ENCODE data around the gene CFAP74. TPM values are rescaled to one million over a fixed set of nuclear protein-coding genes. Genes with fewer than 3 reads are reported as not detected.

Gene CFAP74
- total RNA-seq, 1 experiment from 2014 or later = not detected

DNA sequence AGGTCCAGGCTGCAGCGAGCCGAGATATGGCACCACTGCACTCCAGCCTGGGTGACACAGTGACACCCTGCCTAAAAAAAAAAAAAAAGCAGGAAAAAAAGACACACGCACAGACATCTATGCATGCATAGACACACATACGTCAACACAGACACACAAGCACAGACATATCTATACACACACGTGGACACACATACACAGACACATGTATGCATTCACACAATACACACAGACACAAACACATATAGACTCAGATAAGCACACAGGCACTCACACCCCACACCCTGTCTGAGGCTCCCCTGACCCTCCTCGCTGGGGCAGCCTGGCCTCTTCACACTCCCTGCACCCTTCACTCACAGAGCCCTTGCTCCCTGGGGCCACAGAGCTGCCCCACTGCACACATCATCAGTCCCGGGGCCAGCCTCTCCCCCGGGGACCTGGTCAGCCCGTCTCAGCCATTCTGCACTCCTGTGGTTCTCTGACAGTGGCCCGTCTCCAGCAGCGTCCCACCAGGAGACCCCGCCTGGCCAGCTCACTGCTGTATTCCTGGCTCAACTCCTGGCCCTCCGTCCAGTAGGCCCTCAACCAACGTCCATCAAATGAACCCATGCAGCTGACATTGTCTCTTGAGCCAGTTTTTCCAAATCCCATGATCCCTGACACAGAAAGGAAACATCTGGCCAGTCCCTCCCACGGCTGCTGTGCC lies 42.0 kb upstream of the CFAP74 start:
- intact Hi-C loops (cut with micrococcal nuclease; ENCODE audit: unreplicated experiment) = loop anchor here (1.0 kb wide), 2 partner anchors 85 to 101 kb away; no protein-coding TSS in a partner anchor
- peaks cover 21% of the 10 kb centered on the region for H3K27me3 ChIP-seq (replicated peaks; ENCODE audit: insufficient read depth, low read depth, low read length, poor library complexity)
- no peak for TF ChIP-seq EZH2 (IDR thresholded peaks at IDR 0.05; ENCODE audit: borderline replicate concordance, low read depth, low read length, poor library complexity, severe bottlenecking)
- TF ChIP-seq, protein P1, sequence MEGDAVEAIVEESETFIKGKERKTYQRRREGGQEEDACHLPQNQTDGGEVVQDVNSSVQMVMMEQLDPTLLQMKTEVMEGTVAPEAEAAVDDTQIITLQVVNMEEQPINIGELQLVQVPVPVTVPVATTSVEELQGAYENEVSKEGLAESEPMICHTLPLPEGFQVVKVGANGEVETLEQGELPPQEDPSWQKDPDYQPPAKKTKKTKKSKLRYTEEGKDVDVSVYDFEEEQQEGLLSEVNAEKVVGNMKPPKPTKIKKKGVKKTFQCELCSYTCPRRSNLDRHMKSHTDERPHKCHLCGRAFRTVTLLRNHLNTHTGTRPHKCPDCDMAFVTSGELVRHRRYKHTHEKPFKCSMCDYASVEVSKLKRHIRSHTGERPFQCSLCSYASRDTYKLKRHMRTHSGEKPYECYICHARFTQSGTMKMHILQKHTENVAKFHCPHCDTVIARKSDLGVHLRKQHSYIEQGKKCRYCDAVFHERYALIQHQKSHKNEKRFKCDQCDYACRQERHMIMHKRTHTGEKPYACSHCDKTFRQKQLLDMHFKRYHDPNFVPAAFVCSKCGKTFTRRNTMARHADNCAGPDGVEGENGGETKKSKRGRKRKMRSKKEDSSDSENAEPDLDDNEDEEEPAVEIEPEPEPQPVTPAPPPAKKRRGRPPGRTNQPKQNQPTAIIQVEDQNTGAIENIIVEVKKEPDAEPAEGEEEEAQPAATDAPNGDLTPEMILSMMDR (conservative IDR thresholded peaks at IDR 0.05; ENCODE audit: low read depth, low read length) = no peak
- H3K9me3 ChIP-seq (ENCODE audit: low read depth, low read length, poor library complexity, severe bottlenecking) = no peaks in the 10 kb centered on the region
- H3K27ac ChIP-seq (ENCODE audit: low read depth, low read length, poor library complexity, severe bottlenecking) = no peak overlapping the region
- BruUV-seq (replicated peaks) = no TSS peak
- ChIA-PET CTCF (interaction anchor here (1.0 to 2.1 kb wide), 4 partner anchors 9 to 136 kb away, joined by 3 to 23 read pairs (median 5); no protein-coding TSS in a partner anchor), POLR2A (ENCODE audit: low non-redundant PET) (no interaction called here)
- peaks cover 5% of the 10 kb centered on the region for H3K4me1 ChIP-seq (ENCODE audit: insufficient read depth, low read length, poor library complexity, severe bottlenecking)
- DNase-seq (ENCODE audit: low spot score) = no peak
- no peak overlapping the region for H3K4me3 ChIP-seq (ENCODE audit: low read depth, low read length, poor library complexity, severe bottlenecking)
- H3K36me3 ChIP-seq (ENCODE audit: insufficient read depth, low read length, poor library complexity, severe bottlenecking) = no peaks in the 10 kb centered on the region

DNA sequence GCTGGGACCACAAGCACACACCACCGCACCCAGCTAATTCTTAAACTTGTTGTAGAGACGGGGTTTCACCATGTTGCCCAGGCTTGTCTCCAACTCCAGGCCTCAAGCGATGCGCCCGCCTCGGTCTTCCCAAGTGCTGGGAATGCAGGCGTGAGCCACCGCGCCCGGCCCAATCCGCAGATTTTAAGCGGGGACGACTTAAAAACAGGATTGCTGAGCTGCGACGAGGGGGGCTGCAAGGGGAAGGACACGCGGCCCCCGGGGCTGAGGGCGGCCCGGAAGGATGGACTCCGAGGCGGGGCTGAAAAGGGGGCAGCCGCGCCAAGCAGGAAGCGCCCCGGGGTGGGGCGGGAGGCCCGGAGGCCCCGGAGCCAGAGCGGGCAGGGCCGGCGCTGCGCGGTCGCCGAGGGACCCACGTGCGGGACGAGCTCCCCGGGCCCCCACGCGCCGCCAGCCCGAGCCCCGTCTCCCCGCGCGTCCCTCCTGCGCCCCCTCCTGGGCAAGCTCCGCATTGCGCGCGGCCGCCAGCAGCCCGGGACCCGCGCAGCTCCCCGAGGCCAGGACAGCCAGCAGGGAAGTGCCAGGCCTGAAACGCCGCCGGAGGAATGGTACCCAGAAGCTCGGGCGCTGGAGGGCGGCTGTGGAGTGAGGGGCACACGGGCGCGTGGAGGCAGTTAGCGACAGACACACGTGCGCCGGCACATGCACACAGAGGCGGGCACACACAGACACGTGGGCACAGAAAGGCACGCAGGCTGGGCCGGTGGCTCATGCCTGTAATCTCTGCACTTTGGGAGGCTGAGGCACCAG lies 41.1 kb upstream of the CFAP74 start:
- ChIA-PET CTCF (interaction anchor here (0.6 to 2.1 kb wide), 8 partner anchors 8 to 842 kb away, joined by 3 to 23 read pairs (median 4); partner anchors contain the start of gene GABRD), POLR2A (ENCODE audit: low non-redundant PET) (no interaction called here)
- H3K4me3 ChIP-seq (ENCODE audit: low read depth, low read length, poor library complexity, severe bottlenecking) = peak overlapping the region; percentile 24
- no peak overlapping the region for H3K27ac ChIP-seq (ENCODE audit: low read depth, low read length, poor library complexity, severe bottlenecking)
- H3K36me3 ChIP-seq (ENCODE audit: insufficient read depth, low read length, poor library complexity, severe bottlenecking) = no peaks in the 10 kb centered on the region
- BruUV-seq (replicated peaks) = no TSS peak
- peaks cover 12% of the 10 kb centered on the region for H3K27me3 ChIP-seq (replicated peaks; ENCODE audit: insufficient read depth, low read depth, low read length, poor library complexity)
- intact Hi-C loops (cut with micrococcal nuclease; ENCODE audit: unreplicated experiment) = loop anchor here (1.0 kb wide), 2 partner anchors 84 to 100 kb away; no protein-coding TSS in a partner anchor
- peaks cover 5% of the 10 kb centered on the region for H3K4me1 ChIP-seq (ENCODE audit: insufficient read depth, low read length, poor library complexity, severe bottlenecking)
- peak; percentile 78 for DNase-seq (ENCODE audit: low spot score)
- no peaks in the 10 kb centered on the region for H3K9me3 ChIP-seq (ENCODE audit: low read depth, low read length, poor library complexity, severe bottlenecking)
- TF ChIP-seq EZH2 (IDR thresholded peaks at IDR 0.05; ENCODE audit: borderline replicate concordance, low read depth, low read length, poor library complexity, severe bottlenecking) = no peak
- TF ChIP-seq, protein P1 (conservative IDR thresholded peaks at IDR 0.05; ENCODE audit: low read depth, low read length) = peak; percentile 73

DNA sequence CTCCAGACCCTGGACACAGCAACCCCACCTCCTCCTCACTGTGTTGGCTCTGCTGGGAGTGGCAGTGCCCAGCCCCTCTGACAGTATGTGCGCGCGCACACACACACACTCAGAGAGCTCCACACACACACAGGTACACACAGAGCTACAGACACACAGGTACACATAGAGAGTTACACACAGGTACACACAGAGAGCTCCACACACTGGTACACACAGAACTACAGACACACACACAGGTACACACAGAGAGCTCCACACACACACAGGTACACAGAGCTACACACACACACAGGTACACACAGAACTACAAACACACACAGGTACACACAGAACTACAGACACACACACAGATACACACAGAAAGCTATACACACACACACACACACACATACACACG lies 40.3 kb upstream of the CFAP74 start:
- Histone ChIP-seq H3K4me3 (ENCODE audit: low read depth, low read length, poor library complexity, severe bottlenecking) (no peak overlapping the region), H3K27me3 (replicated peaks; ENCODE audit: insufficient read depth, low read depth, low read length, poor library complexity) (peaks cover 3% of the 10 kb centered on the region), H3K4me1 (ENCODE audit: insufficient read depth, low read length, poor library complexity, severe bottlenecking) (peaks cover 5% of the 10 kb centered on the region), H3K9me3 (ENCODE audit: low read depth, low read length, poor library complexity, severe bottlenecking) (no peaks in the 10 kb centered on the region), H3K36me3 (ENCODE audit: insufficient read depth, low read length, poor library complexity, severe bottlenecking) (no peaks in the 10 kb centered on the region), H3K27ac (ENCODE audit: low read depth, low read length, poor library complexity, severe bottlenecking) (no peak overlapping the region)
- DNase-seq (ENCODE audit: low spot score) = no peak
- POLR2A ChIA-PET (ENCODE audit: low non-redundant PET) = no interaction called here
- BruUV-seq (replicated peaks) = no TSS peak
- TF ChIP-seq, protein P1 (conservative IDR thresholded peaks at IDR 0.05; ENCODE audit: low read depth, low read length) = no peak
- no peak for TF ChIP-seq EZH2 (IDR thresholded peaks at IDR 0.05; ENCODE audit: borderline replicate concordance, low read depth, low read length, poor library complexity, severe bottlenecking)
- intact Hi-C loops (cut with micrococcal nuclease; ENCODE audit: unreplicated experiment) = no loop called here
- CTCF ChIA-PET = interaction anchor here (0.6 to 2.1 kb wide), 5 partner anchors 25 to 843 kb away, joined by 4 to 23 read pairs (median 5); partner anchors contain the start of gene GABRD
